ENCODE measurements around the gene ERBB2. TPM values are rescaled to one million over a fixed set of nuclear protein-coding genes. Genes with fewer than 3 reads are reported as not detected.

Gene ERBB2
- total and polyA plus RNA-seq, 4 donors = 32.2 to 130 (median 79.5) TPM

- peaks cover 0 to 28% (median 16%) of the 10 kb centered on the region in 4 donors for H3K36me3 ChIP-seq (ENCODE audit: control insufficient read depth in 4 of 4, insufficient read depth in 4 of 4, low read length in 4 of 4)
- WGBS, 2 donors = 78 to 92% methylated on average over 10 of the region's 10 CpGs
- ATAC-seq (ENCODE audit: insufficient read depth, low FRiP score) = no peak
- peaks cover 0 to 7% (median 6%) of the 10 kb centered on the region in 5 donors for H3K4me1 ChIP-seq (ENCODE audit: control insufficient read depth in 5 of 5, insufficient read depth in 5 of 5, low read length in 5 of 5)
- no peak for TF ChIP-seq CTCF (IDR thresholded peaks at IDR 0.05; ENCODE audit: control extremely low read depth, extremely low read depth)
- no peak for DNase-seq
- H3K27me3 ChIP-seq (ENCODE audit: control insufficient read depth in 3 of 3, insufficient read depth in 3 of 3, low read length in 2 of 3) = no peaks in the 10 kb centered on the region
- H3K9me3 ChIP-seq (ENCODE audit: control insufficient read depth in 4 of 4, insufficient read depth in 3 of 4, low read length in 3 of 4) = no peaks in the 10 kb centered on the region
- no peak overlapping the region for H3K9ac ChIP-seq (ENCODE audit: insufficient read depth in 1 of 2, low read length in 2 of 2)
- H3K4me3 ChIP-seq = no peak overlapping the region
- no peak overlapping the region for H3K27ac ChIP-seq (ENCODE audit: low read depth in 1 of 2, low read length in 1 of 2)
Measured at GRCh38 chr17:39727556-39727955, 27.7 kb downstream of the ERBB2 start.

GRCh38 chr17:39729280-39729851 is 29.5 kb downstream of the ERBB2 start:
- H3K4me3 ChIP-seq = peak overlapping the region; percentile 64
- DNase-seq (no peak), ATAC-seq (ENCODE audit: insufficient read depth, low FRiP score) (no peak)
- H3K27ac ChIP-seq (ENCODE audit: low read depth in 1 of 2, low read length in 1 of 2) = peak overlapping the region; percentile 87 to 88
- 83 to 86% methylated on average over 6 of the region's 6 CpGs for WGBS, 2 donors
- TF ChIP-seq CTCF (IDR thresholded peaks at IDR 0.05; ENCODE audit: control extremely low read depth, extremely low read depth) = no peak
- H3K9me3 ChIP-seq (ENCODE audit: control insufficient read depth in 4 of 4, insufficient read depth in 3 of 4, low read length in 3 of 4) = no peaks in the 10 kb centered on the region
- H3K36me3 ChIP-seq (ENCODE audit: control insufficient read depth in 4 of 4, insufficient read depth in 4 of 4, low read length in 4 of 4) = peaks cover 0 to 22% (median 14%) of the 10 kb centered on the region in 4 donors
- H3K27me3 ChIP-seq (ENCODE audit: control insufficient read depth in 3 of 3, insufficient read depth in 3 of 3, low read length in 2 of 3) = no peaks in the 10 kb centered on the region
- no peak overlapping the region for H3K9ac ChIP-seq (ENCODE audit: insufficient read depth in 1 of 2, low read length in 2 of 2)
- H3K4me1 ChIP-seq (ENCODE audit: control insufficient read depth in 5 of 5, insufficient read depth in 5 of 5, low read length in 5 of 5) = peaks cover 0 to 7% (median 6%) of the 10 kb centered on the region in 5 donors

GRCh38 chr17:39730095-39730921 is 30.4 kb downstream of the ERBB2 start, which contains the start of gene MIEN1:
TSS of gene MIEN1 (minus strand) at chr17:39730532. CDS start at chr17:39730495, 37 bp downstream.
- TF ChIP-seq CTCF (IDR thresholded peaks at IDR 0.05; ENCODE audit: control extremely low read depth, extremely low read depth) = peak; percentile 58
- H3K9ac ChIP-seq (ENCODE audit: insufficient read depth in 1 of 2, low read length in 2 of 2) = peak within 1 kb of the TSS in 1 of 2 donors; percentile 16
- ATAC-seq (ENCODE audit: insufficient read depth, low FRiP score) (peak; percentile 98), DNase-seq (peak; percentile 87 to 92 (median 90))
- H3K36me3 ChIP-seq (ENCODE audit: control insufficient read depth in 4 of 4, insufficient read depth in 4 of 4, low read length in 4 of 4) = peaks cover 0 to 17% (median 7%) of the 10 kb centered on the region in 4 donors
- H3K9me3 ChIP-seq (ENCODE audit: control insufficient read depth in 4 of 4, insufficient read depth in 3 of 4, low read length in 3 of 4) = no peaks in the 10 kb centered on the region
- 1% methylated on average over 65 of the region's 65 CpGs for WGBS, 2 donors
- H3K4me3 ChIP-seq = peak within 1 kb of the TSS; percentile 64
- H3K4me1 ChIP-seq (ENCODE audit: control insufficient read depth in 5 of 5, insufficient read depth in 5 of 5, low read length in 5 of 5) = peaks cover 0 to 7% (median 6%) of the 10 kb centered on the region in 5 donors
- peak within 1 kb of the TSS; percentile 87 to 88 for H3K27ac ChIP-seq (ENCODE audit: low read depth in 1 of 2, low read length in 1 of 2)
- H3K27me3 ChIP-seq (ENCODE audit: control insufficient read depth in 3 of 3, insufficient read depth in 3 of 3, low read length in 2 of 3) = no peaks in the 10 kb centered on the region

Data from lung (tissue), 12 donors.